Measurements from ENCODE around the gene GPR84. TPM values are rescaled to one million over a fixed set of nuclear protein-coding genes. Genes with fewer than 3 reads are reported as not detected.
"Not testable (repeated sequence)": the region's sequence is repeated elsewhere in the genome, so short reads cannot be mapped to it uniquely, and the experiment has no call there.

GPR84 gene
- total RNA-seq, 1 donor from 2014 or later = not detected

DNA sequence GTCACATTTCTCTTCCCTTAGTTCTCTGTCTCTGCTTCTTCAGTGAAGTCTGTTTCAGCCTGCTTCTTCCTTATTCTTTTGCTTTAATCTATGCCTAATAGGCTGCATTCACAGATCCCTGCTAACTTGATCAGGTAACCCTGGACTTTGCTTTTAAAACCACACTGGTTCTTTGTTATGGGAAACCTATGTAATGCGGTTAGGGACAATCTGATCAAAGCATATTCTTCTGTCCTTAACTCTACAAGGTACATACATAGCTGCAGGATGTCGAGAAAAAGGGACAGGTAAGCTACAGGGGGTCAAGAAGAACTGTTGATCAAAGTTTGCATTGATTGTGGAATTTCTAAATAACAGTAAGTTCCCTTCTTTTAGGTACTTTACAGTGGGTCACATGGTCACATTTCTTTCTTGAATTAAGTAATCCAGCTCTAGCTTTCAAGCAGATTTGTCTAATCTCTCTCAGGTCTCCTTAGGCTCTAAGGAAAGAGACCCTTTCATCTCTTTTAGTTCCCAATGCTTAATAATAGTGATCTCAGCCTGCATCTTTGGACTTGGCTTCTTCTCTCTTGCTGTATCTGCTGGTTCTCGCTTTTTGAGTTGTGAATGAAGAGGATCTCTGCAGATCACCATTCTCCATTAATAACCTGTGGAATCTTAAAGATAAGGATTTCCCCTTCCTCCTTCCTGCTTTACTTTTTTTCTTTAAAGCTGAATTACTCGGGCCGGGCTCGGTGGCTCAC is 35.5 kb downstream of the GPR84 start:
- H3K27ac Mint-ChIP-seq = no peak overlapping the region
- H3K9me3 Mint-ChIP-seq = no peaks in the 10 kb centered on the region
- ChIA-PET CTCF (interaction anchor here (0.9 kb wide), 1 partner anchor 9 kb away, joined by 3 read pairs; no protein-coding TSS in a partner anchor), POLR2A (interaction anchor here (0.7 kb wide), 2 partner anchors 16 to 77 kb away, joined by 3 to 5 read pairs; no protein-coding TSS in a partner anchor)
- no peak for DNase-seq
- no peaks in the 10 kb centered on the region for H3K27me3 Mint-ChIP-seq
- intact Hi-C loops (cut with micrococcal nuclease) = no loop called here
- H3K4me3 Mint-ChIP-seq = no peak overlapping the region
- ATAC-seq (ENCODE audit: low read depth) = no peak
- peaks cover 32% of the 10 kb centered on the region for H3K36me3 Mint-ChIP-seq (ENCODE audit: low read depth)
- peaks cover 49% of the 10 kb centered on the region for H3K4me1 Mint-ChIP-seq
- TF ChIP-seq, protein P1, sequence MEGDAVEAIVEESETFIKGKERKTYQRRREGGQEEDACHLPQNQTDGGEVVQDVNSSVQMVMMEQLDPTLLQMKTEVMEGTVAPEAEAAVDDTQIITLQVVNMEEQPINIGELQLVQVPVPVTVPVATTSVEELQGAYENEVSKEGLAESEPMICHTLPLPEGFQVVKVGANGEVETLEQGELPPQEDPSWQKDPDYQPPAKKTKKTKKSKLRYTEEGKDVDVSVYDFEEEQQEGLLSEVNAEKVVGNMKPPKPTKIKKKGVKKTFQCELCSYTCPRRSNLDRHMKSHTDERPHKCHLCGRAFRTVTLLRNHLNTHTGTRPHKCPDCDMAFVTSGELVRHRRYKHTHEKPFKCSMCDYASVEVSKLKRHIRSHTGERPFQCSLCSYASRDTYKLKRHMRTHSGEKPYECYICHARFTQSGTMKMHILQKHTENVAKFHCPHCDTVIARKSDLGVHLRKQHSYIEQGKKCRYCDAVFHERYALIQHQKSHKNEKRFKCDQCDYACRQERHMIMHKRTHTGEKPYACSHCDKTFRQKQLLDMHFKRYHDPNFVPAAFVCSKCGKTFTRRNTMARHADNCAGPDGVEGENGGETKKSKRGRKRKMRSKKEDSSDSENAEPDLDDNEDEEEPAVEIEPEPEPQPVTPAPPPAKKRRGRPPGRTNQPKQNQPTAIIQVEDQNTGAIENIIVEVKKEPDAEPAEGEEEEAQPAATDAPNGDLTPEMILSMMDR (IDR thresholded peaks at IDR 0.05) = no peak

DNA sequence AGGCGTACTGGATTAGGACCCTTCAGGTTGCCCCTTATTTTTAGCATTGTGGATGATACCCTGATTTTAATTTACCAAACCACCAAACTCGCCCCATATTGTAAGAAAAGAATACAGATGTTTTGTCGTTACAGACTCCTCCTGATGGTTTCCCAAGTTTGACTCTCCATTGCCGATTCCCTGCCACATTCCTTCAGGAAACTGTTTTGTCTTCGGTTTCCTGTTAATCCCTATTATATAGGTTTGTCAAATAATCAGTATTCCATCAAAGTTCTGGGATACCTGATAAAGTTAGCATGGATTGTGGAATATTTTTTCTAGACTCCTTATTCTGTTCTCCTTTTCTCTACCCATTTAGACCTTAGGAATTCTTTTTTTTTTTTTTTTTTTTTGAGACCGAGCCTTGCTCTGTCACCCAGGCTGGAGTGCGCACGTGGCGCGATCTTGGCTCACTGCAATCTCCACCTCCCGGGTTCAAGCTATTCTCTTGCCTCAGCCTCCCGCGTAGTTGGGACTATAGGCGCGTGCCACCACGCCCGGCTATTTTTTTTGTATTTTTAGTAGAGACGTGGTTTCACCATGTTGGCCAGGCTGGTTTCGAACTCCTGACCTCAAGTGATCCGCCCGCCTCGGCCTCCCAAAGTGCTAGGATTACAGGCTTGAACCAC is 38.7 kb downstream of the GPR84 start:
- CTCF ChIA-PET = interaction anchor here (0.6 to 2.4 kb wide), 20 partner anchors 9 to 114 kb away, joined by 3 to 24 read pairs (median 4); partner anchors contain the start of genes CBX5 and HNRNPA1
- peak overlapping the region; percentile 97 for H3K4me3 Mint-ChIP-seq
- H3K27me3 Mint-ChIP-seq; DNase-seq; ATAC-seq (ENCODE audit: low read depth); H3K9me3 Mint-ChIP-seq: not testable (repeated sequence)
- H3K4me1 Mint-ChIP-seq = peaks cover 37% of the 10 kb centered on the region
- POLR2A ChIA-PET = interaction anchor here (0.6 to 3.4 kb wide), 18 partner anchors 10 to 1656 kb away, joined by 3 to 50 read pairs (median 7); partner anchors contain the start of genes CBX5 and HNRNPA1
- intact Hi-C loops (cut with micrococcal nuclease) = loop anchor here (1.0 to 2.0 kb wide), 4 partner anchors 11 to 45 kb away; partner anchors contain the start of genes CBX5 and HNRNPA1
- H3K27ac Mint-ChIP-seq = peak overlapping the region; percentile 97
- peaks cover 21% of the 10 kb centered on the region for H3K36me3 Mint-ChIP-seq (ENCODE audit: low read depth)

DNA sequence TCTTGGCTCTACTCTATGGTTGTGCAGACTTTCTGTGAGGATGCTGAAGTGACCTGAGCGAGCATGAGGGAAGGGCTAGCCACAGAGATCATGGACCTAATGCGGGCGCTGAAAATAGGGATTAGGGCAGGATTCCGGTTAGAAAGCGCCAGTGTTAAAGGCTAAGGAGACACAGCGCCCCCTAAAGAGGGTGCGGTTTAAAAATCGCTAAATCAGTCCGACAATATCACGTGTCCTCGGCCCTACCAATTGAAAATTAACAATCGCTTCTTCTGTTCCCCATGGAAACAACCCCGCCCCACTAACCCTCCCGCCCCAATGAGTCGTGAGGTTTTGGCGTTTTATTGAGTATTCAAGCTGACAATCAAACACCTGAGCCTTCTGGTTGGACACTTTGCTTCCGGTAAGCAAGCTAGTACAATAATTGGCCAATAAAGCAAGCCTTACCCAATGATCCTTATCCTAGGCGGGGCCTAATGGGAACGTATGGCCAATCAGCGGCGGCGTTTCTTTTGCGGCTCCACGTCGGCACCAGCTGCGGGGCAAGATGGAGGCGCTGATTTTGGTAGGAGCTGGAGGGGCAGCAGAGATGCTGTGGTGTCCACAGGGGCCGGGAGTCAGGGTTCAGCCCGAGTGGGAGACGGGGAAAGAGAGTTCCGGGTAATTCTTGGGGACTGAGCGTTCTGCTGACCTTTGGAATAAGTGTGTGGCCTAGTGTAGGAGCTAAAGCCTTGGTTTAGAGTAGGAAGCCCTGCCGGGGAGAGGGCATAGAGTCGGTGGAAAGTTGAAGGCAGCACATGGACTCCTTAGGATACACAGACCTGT is 39.5 kb downstream of the GPR84 start, which contains the start of gene COPZ1:
COPZ1 (plus strand) TSS at position 515 of the 825 bp plus-strand sequence; CDS start at position 548, 33 bp downstream.
- intact Hi-C loops (cut with micrococcal nuclease) = loop anchor here (1.0 to 2.0 kb wide), 9 partner anchors 11 to 111 kb away; partner anchors contain the start of genes CBX5 and HNRNPA1
- DNase-seq = peak; percentile 77
- Mint-ChIP-seq H3K27me3 (no peaks in the 10 kb centered on the region), H3K4me1 (peaks cover 31% of the 10 kb centered on the region), H3K4me3 (peak within 1 kb of the TSS; percentile 97), H3K9me3 (no peaks in the 10 kb centered on the region), H3K36me3 (ENCODE audit: low read depth) (peaks cover 17% of the 10 kb centered on the region), H3K27ac (peak within 1 kb of the TSS; percentile 97)
- TF ChIP-seq, protein P1 (IDR thresholded peaks at IDR 0.05) = no peak
- ATAC-seq (ENCODE audit: low read depth) = peak; percentile 95
- ChIA-PET CTCF (interaction anchor here (0.6 to 2.4 kb wide), 23 partner anchors 10 to 115 kb away, joined by 3 to 24 read pairs (median 4); partner anchors contain the start of genes CBX5 and HNRNPA1), POLR2A (interaction anchor here (0.6 to 3.4 kb wide), 21 partner anchors 11 to 1657 kb away, joined by 3 to 50 read pairs (median 6); partner anchors contain the start of genes CBX5 and HNRNPA1)

DNA sequence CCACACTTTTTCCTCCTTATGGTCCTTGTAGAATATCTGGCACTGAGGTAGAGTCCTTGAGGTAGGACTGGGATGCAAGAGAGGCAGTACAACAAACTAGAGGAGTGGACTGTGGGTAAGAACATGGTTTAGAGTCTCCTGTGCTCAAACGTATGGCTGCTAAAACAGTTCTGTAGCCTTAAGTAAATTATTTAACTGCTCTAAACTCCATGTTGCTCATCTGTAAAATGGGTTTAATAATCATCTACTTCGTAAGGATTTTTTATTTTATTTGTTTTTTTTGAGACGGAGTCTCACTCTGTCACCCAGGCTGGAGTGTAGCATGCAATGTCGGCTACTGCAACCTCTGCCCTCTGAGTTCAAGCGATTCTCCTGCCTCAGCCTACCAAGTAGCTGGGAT is 42.9 kb downstream of the GPR84 start:
- ChIA-PET POLR2A (interaction anchor here (0.6 to 1.9 kb wide), 3 partner anchors 41 to 53 kb away, joined by 3 to 7 read pairs (median 4); partner anchors contain the start of genes CBX5 and HNRNPA1), CTCF (interaction anchor here (0.9 to 1.0 kb wide), 2 partner anchors 27 to 40 kb away, joined by 3 to 4 read pairs; no protein-coding TSS in a partner anchor)
- H3K9me3 Mint-ChIP-seq = no peaks in the 10 kb centered on the region
- TF ChIP-seq, protein P1 (IDR thresholded peaks at IDR 0.05) = no peak
- H3K4me3 Mint-ChIP-seq = no peak overlapping the region
- no peak overlapping the region for H3K27ac Mint-ChIP-seq
- H3K4me1 Mint-ChIP-seq = peaks cover 17% of the 10 kb centered on the region
- intact Hi-C loops (cut with micrococcal nuclease) = no loop called here
- H3K36me3 Mint-ChIP-seq (ENCODE audit: low read depth) = peaks cover 7% of the 10 kb centered on the region
- ATAC-seq (ENCODE audit: low read depth) (no peak), DNase-seq (no peak)
- H3K27me3 Mint-ChIP-seq = no peaks in the 10 kb centered on the region

Other genes starting within 250 kb of the GPR84 start
- gene SMUG1, start 175.5 kb downstream of the GPR84 start, total RNA-seq = 31.2 and 38.6 TPM in 2 replicates
- 77.3 TPM in 2 replicates for gene CBX5, start 84.4 kb downstream of the GPR84 start, total RNA-seq
- 1,995 and 2,126 TPM in 2 replicates for gene HNRNPA1, start 83.8 kb downstream of the GPR84 start, total RNA-seq
- gene NFE2, start 63.5 kb downstream of the GPR84 start, total RNA-seq = not detected in 2 replicates
- 120 and 124 TPM in 2 replicates for gene COPZ1, start 39.4 kb downstream of the GPR84 start, total RNA-seq
- gene ZNF385A, start 20.2 kb upstream of the GPR84 start, total RNA-seq = 4.6 and 5.0 TPM in 2 replicates
- 1.0 and 1.3 TPM in 2 replicates for gene ITGA5, start 54.8 kb upstream of the GPR84 start, total RNA-seq
- gene GTSF1, start 109.1 kb upstream of the GPR84 start, total RNA-seq = 7.1 and 9.8 TPM in 2 replicates
- 225 and 239 TPM in 2 replicates for gene NCKAP1L, start 133.3 kb upstream of the GPR84 start, total RNA-seq
- gene PDE1B, start 185.1 kb upstream of the GPR84 start, total RNA-seq = 4.7 and 6.5 TPM in 2 replicates
- gene PPP1R1A, start 224.2 kb upstream of the GPR84 start, total RNA-seq = not detected in 2 replicates